ENCODE results near the gene MAN2C1.

Gene MAN2C1

GRCh38 chr15:75368689-75369239 is 357 bp upstream of the MAN2C1 start:
- H2AFZ ChIP-seq (ENCODE audit: low read depth, low read length), result peak overlapping the region; percentile 60
- no peaks in the 10 kb centered on the region for H3K9me3 ChIP-seq (ENCODE audit: low read length)
- peaks cover 18% of the 10 kb centered on the region for H3K4me1 ChIP-seq (ENCODE audit: insufficient read depth, low read length)
- H3K36me3 ChIP-seq (ENCODE audit: insufficient read depth, low read length), result peaks cover 59% of the 10 kb centered on the region
- peak overlapping the region; percentile 76 for H3K4me3 ChIP-seq (ENCODE audit: low read length)
- H3K27me3 ChIP-seq (ENCODE audit: insufficient read depth, low read length), result no peaks in the 10 kb centered on the region

- Histone ChIP-seq H3K4me1 (ENCODE audit: insufficient read depth, low read length) (peaks cover 18% of the 10 kb centered on the region), H3K27me3 (ENCODE audit: insufficient read depth, low read length) (no peaks in the 10 kb centered on the region), H3K36me3 (ENCODE audit: insufficient read depth, low read length) (peaks cover 55% of the 10 kb centered on the region), H2AFZ (ENCODE audit: low read depth, low read length) (no peak overlapping the region), H3K9me3 (ENCODE audit: low read length) (no peaks in the 10 kb centered on the region), H3K4me3 (ENCODE audit: low read length) (peak overlapping the region; percentile 76)
Measured at GRCh38 chr15:75367406-75367912, 948 bp downstream of the MAN2C1 start.

GRCh38 chr15:75367006-75367405 is 1.4 kb downstream of the MAN2C1 start:
- H3K4me1 ChIP-seq (ENCODE audit: insufficient read depth, low read length), result peaks cover 18% of the 10 kb centered on the region
- no peaks in the 10 kb centered on the region for H3K27me3 ChIP-seq (ENCODE audit: insufficient read depth, low read length)
- H3K4me3 ChIP-seq (ENCODE audit: low read length), result no peak overlapping the region
- no peaks in the 10 kb centered on the region for H3K9me3 ChIP-seq (ENCODE audit: low read length)
- H2AFZ ChIP-seq (ENCODE audit: low read depth, low read length), result no peak overlapping the region
- peaks cover 55% of the 10 kb centered on the region for H3K36me3 ChIP-seq (ENCODE audit: insufficient read depth, low read length)

GRCh38 chr15:75366163-75366562 is 2.2 kb downstream of the MAN2C1 start:
- H3K36me3 ChIP-seq (ENCODE audit: insufficient read depth, low read length), result peaks cover 51% of the 10 kb centered on the region
- no peak overlapping the region for H2AFZ ChIP-seq (ENCODE audit: low read depth, low read length)
- no peaks in the 10 kb centered on the region for H3K9me3 ChIP-seq (ENCODE audit: low read length)
- H3K4me3 ChIP-seq (ENCODE audit: low read length), result no peak overlapping the region
- H3K4me1 ChIP-seq (ENCODE audit: insufficient read depth, low read length), result peaks cover 18% of the 10 kb centered on the region
- H3K27me3 ChIP-seq (ENCODE audit: insufficient read depth, low read length), result no peaks in the 10 kb centered on the region

- Histone ChIP-seq H2AFZ (ENCODE audit: low read depth, low read length) (no peak overlapping the region), H3K27me3 (ENCODE audit: insufficient read depth, low read length) (no peaks in the 10 kb centered on the region), H3K36me3 (ENCODE audit: insufficient read depth, low read length) (peaks cover 45% of the 10 kb centered on the region), H3K4me1 (ENCODE audit: insufficient read depth, low read length) (peaks cover 18% of the 10 kb centered on the region), H3K4me3 (ENCODE audit: low read length) (no peak overlapping the region), H3K9me3 (ENCODE audit: low read length) (no peaks in the 10 kb centered on the region)
Measured at GRCh38 chr15:75364881-75365280, 3.5 kb downstream of the MAN2C1 start.

GRCh38 chr15:75363786-75364185 is 4.6 kb downstream of the MAN2C1 start:
- peaks cover 56% of the 10 kb centered on the region for H3K36me3 ChIP-seq (ENCODE audit: insufficient read depth, low read length)
- no peak overlapping the region for H3K4me3 ChIP-seq (ENCODE audit: low read length)
- H3K27me3 ChIP-seq (ENCODE audit: insufficient read depth, low read length), result no peaks in the 10 kb centered on the region
- H3K9me3 ChIP-seq (ENCODE audit: low read length), result no peaks in the 10 kb centered on the region
- peaks cover 7% of the 10 kb centered on the region for H3K4me1 ChIP-seq (ENCODE audit: insufficient read depth, low read length)
- no peak overlapping the region for H2AFZ ChIP-seq (ENCODE audit: low read depth, low read length)

- H2AFZ ChIP-seq (ENCODE audit: low read depth, low read length), result no peak overlapping the region
- no peak overlapping the region for H3K4me3 ChIP-seq (ENCODE audit: low read length)
- no peaks in the 10 kb centered on the region for H3K9me3 ChIP-seq (ENCODE audit: low read length)
- H3K36me3 ChIP-seq (ENCODE audit: insufficient read depth, low read length), result peaks cover 64% of the 10 kb centered on the region
- peaks cover 5% of the 10 kb centered on the region for H3K4me1 ChIP-seq (ENCODE audit: insufficient read depth, low read length)
- H3K27me3 ChIP-seq (ENCODE audit: insufficient read depth, low read length), result no peaks in the 10 kb centered on the region
Measured at GRCh38 chr15:75362642-75363249, 5.7 kb downstream of the MAN2C1 start.

- Histone ChIP-seq H3K9me3 (ENCODE audit: low read length) (no peaks in the 10 kb centered on the region), H3K4me1 (ENCODE audit: insufficient read depth, low read length) (no peaks in the 10 kb centered on the region), H3K36me3 (ENCODE audit: insufficient read depth, low read length) (peaks cover 61% of the 10 kb centered on the region)
Measured at GRCh38 chr15:75361989-75362641, 6.3 kb downstream of the MAN2C1 start.

GRCh38 chr15:75361361-75361988 is 6.9 kb downstream of the MAN2C1 start:
- H2AFZ ChIP-seq (ENCODE audit: low read depth, low read length), result no peak overlapping the region
- peaks cover 61% of the 10 kb centered on the region for H3K36me3 ChIP-seq (ENCODE audit: insufficient read depth, low read length)
- H3K4me3 ChIP-seq (ENCODE audit: low read length), result no peak overlapping the region
- H3K27me3 ChIP-seq (ENCODE audit: insufficient read depth, low read length), result no peaks in the 10 kb centered on the region
- no peaks in the 10 kb centered on the region for H3K4me1 ChIP-seq (ENCODE audit: insufficient read depth, low read length)
- no peaks in the 10 kb centered on the region for H3K9me3 ChIP-seq (ENCODE audit: low read length)

More at GRCh38 chr15:75361989-75362641, 6.3 kb downstream of the MAN2C1 start:
- no peak overlapping the region for H2AFZ ChIP-seq (ENCODE audit: low read depth, low read length)
- H3K27me3 ChIP-seq (ENCODE audit: insufficient read depth, low read length), result no peaks in the 10 kb centered on the region
- H3K4me3 ChIP-seq (ENCODE audit: low read length), result no peak overlapping the region

- H3K4me3 ChIP-seq (ENCODE audit: low read length), result no peak overlapping the region
- no peaks in the 10 kb centered on the region for H3K27me3 ChIP-seq (ENCODE audit: insufficient read depth, low read length)
- H3K36me3 ChIP-seq (ENCODE audit: insufficient read depth, low read length), result peaks cover 62% of the 10 kb centered on the region
- no peaks in the 10 kb centered on the region for H3K4me1 ChIP-seq (ENCODE audit: insufficient read depth, low read length)
- H2AFZ ChIP-seq (ENCODE audit: low read depth, low read length), result no peak overlapping the region
- no peaks in the 10 kb centered on the region for H3K9me3 ChIP-seq (ENCODE audit: low read length)
Measured at GRCh38 chr15:75360856-75361255, 7.6 kb downstream of the MAN2C1 start.

- H3K36me3 ChIP-seq (ENCODE audit: insufficient read depth, low read length), result peaks cover 60% of the 10 kb centered on the region
- H2AFZ ChIP-seq (ENCODE audit: low read depth, low read length), result no peak overlapping the region
- no peaks in the 10 kb centered on the region for H3K27me3 ChIP-seq (ENCODE audit: insufficient read depth, low read length)
- H3K4me3 ChIP-seq (ENCODE audit: low read length), result no peak overlapping the region
- no peaks in the 10 kb centered on the region for H3K9me3 ChIP-seq (ENCODE audit: low read length)
- H3K4me1 ChIP-seq (ENCODE audit: insufficient read depth, low read length), result no peaks in the 10 kb centered on the region
Measured at GRCh38 chr15:75360391-75360790, 8.0 kb downstream of the MAN2C1 start.

- Histone ChIP-seq H3K27me3 (ENCODE audit: insufficient read depth, low read length) (no peaks in the 10 kb centered on the region), H3K9me3 (ENCODE audit: low read length) (no peaks in the 10 kb centered on the region), H2AFZ (ENCODE audit: low read depth, low read length) (no peak overlapping the region), H3K4me3 (ENCODE audit: low read length) (no peak overlapping the region), H3K36me3 (ENCODE audit: insufficient read depth, low read length) (peaks cover 61% of the 10 kb centered on the region), H3K4me1 (ENCODE audit: insufficient read depth, low read length) (no peaks in the 10 kb centered on the region)
Measured at GRCh38 chr15:75359537-75360250, 8.7 kb downstream of the MAN2C1 start.
